K562 (cell line): ENCODE data around the gene TREM1. TPM values are rescaled to one million over a fixed set of nuclear protein-coding genes. Genes with fewer than 3 reads are reported as not detected.

Experiments used
- ATAC-seq: fragments of 200-7000 bp; cut with Tn5 transposase; 3 replicates; pipeline ENCODE4 v1.9.1; 2020; ENCODE audit warnings: moderate library complexity
- Bru-seq: library from RNA; stranded (reverse); fragments of 400-500 nt; gene quantifications from one replicate; lab custom pipeline; 2021; lab: Mats Ljungman, UMichigan
- BruChase-seq, 2 experiments: library from RNA; stranded (reverse); fragments of 400-500 nt; gene quantifications; one replicate each; lab custom pipeline; 2021; lab: Mats Ljungman, UMichigan
- BruUV-seq: library from RNA; stranded (reverse); fragments of 400-500 nt; replicated peaks from 2 replicates; lab custom pipeline; 2021; lab: Mats Ljungman, UMichigan
- CTCF ChIA-PET: fragments of 300-600 bp; formaldehyde crosslinking; extraction: SDS; loops from one replicate; lab custom pipeline; 2021; ENCODE audit warnings: low intra/inter-chr PET ratio; lab: Yijun Ruan, JAX
- POLR2A ChIA-PET: fragments of 300-600, 350-650 bp; sonication (Branson Sonifier 250); formaldehyde crosslinking; extraction: SDS; loops from one replicate; lab custom pipeline; 2021; ENCODE audit warnings: antibody characterized with exemption, inconsistent platforms; lab: Yijun Ruan, JAX
- DNase-seq, 4 experiments: peaks; one replicate each; pipeline versions ENCODE4 v3.0.0 to v3.0.0-alpha.2; 2011 to 2018; ENCODE audit warnings: low spot score in 3 of 4, mixed read lengths in 3 of 4; ENCODE audit errors: extremely low read depth in 1 of 4
- FAIRE-seq: peaks from 2 replicates; lab custom pipeline; 2011; peaks lifted over from hg19 to GRCh38; lab: Jason Lieb, UNC
- H2AFZ ChIP-seq: 2 replicates; pipeline ENCODE4 v1.6.0; 2011; ENCODE audit warnings: low read depth, low read length, control low read depth, inconsistent platforms
- H3K27ac ChIP-seq: fragments of 200-600 bp; 3 replicates; pipeline ENCODE4 v1.8.0; 2011; ENCODE audit warnings: low read depth, mild to moderate bottlenecking, control low read depth, inconsistent platforms, low read length, moderate library complexity, mixed read lengths; ENCODE audit errors: extremely low read depth
- H3K27me3 ChIP-seq, 2 experiments: fragments of 300-600 bp in 1 of 2; 2 replicates in 1 of 2; 3 replicates in 1 of 2; pipeline versions ENCODE4 v1.6.0 to v1.8.0; 2011; ENCODE audit warnings: inconsistent platforms in 2 of 2, low read length in 2 of 2, mild to moderate bottlenecking in 1 of 2, mixed read lengths in 1 of 2, moderate library complexity in 1 of 2; ENCODE audit not compliant: control insufficient read depth in 2 of 2, insufficient read depth in 2 of 2
- H3K36me3 ChIP-seq: fragments of 300-600 bp; 3 replicates; pipeline ENCODE4 v1.8.0; 2011; ENCODE audit warnings: mild to moderate bottlenecking, low read length, inconsistent platforms; ENCODE audit not compliant: control insufficient read depth, insufficient read depth
- H3K4me1 ChIP-seq, 2 experiments: fragments of 200-600 bp in 1 of 2; replicated peaks in 1 of 2; 2 replicates in 1 of 2; 3 replicates in 1 of 2; pipeline versions ENCODE4 v1.5.1 to v1.8.0; 2011; ENCODE audit warnings: inconsistent platforms in 2 of 2, low read length in 2 of 2, mild to moderate bottlenecking in 1 of 2, mixed read lengths in 1 of 2, moderate library complexity in 1 of 2; ENCODE audit not compliant: control insufficient read depth in 2 of 2, insufficient read depth in 2 of 2
- H3K4me2 ChIP-seq: 2 replicates; pipeline ENCODE4 v1.6.1; 2011; ENCODE audit warnings: low read length, control low read depth, inconsistent platforms, mixed read lengths; ENCODE audit not compliant: insufficient read depth
- H3K4me3 ChIP-seq: fragments of 200-600 bp; sonication (generic), shearing (Covaris generic); 2 replicates; pipeline ENCODE4 v1.5.1; 2016; ENCODE audit warnings: control low read depth, inconsistent platforms
- H3K79me2 ChIP-seq: fragments of 200-600 bp; 3 replicates; pipeline ENCODE4 v1.8.0; 2011; ENCODE audit warnings: low read length, inconsistent platforms; ENCODE audit not compliant: control insufficient read depth, insufficient read depth
- H3K9ac ChIP-seq, 2 experiments: 2 replicates each; pipeline versions ENCODE4 v1.6.0 to v1.6.1; 2011; ENCODE audit warnings: low read depth in 2 of 2, low read length in 2 of 2, control low read depth in 1 of 2, inconsistent platforms in 1 of 2, mild to moderate bottlenecking in 1 of 2, mixed read lengths in 1 of 2; ENCODE audit not compliant: insufficient read depth in 1 of 2
- H3K9me1 ChIP-seq: one replicate; pipeline ENCODE4 v1.6.0; 2011; ENCODE audit warnings: inconsistent platforms, mild to moderate bottlenecking, low read length, moderate library complexity; ENCODE audit not compliant: control insufficient read depth, insufficient read depth
- H3K9me3 ChIP-seq: replicated peaks from 2 replicates; pipeline ENCODE4 v1.5.1; 2011; ENCODE audit warnings: low read depth, low read length, inconsistent platforms; ENCODE audit not compliant: control insufficient read depth, insufficient read depth
- H4K20me1 ChIP-seq: replicated peaks from 2 replicates; pipeline ENCODE4 v1.6.1; 2011; ENCODE audit warnings: low read length, inconsistent platforms, mixed read lengths; ENCODE audit not compliant: control insufficient read depth, insufficient read depth
- CEBPB ChIP-seq: fragments of 450-650 bp; IDR thresholded peaks from 2 replicates; pipeline ENCODE4 v1.6.1; 2016; ENCODE audit warnings: missing genetic modification characterization, missing compliant biosample characterization
- CEBPG ChIP-seq, 3 experiments: fragments of 200-800 bp in 1 of 3; sonication (Bioruptor generic) in 1 of 3; sonication (generic) in 1 of 3; formaldehyde crosslinking in 1 of 3; IDR thresholded peaks in 2 of 3; conservative IDR thresholded peaks in 1 of 3; 2 replicates each; pipeline versions ENCODE4 v1.6.1 to v1.8.0; 2016 to 2022; ENCODE audit warnings: missing compliant biosample characterization in 2 of 3, missing genetic modification characterization in 2 of 3, mild to moderate bottlenecking in 1 of 3, missing genetic modification reagents in 1 of 3
- ETV1 ChIP-seq: fragments of 450-650 bp; conservative IDR thresholded peaks from 2 replicates; pipeline ENCODE4 v1.6.1; 2016; ENCODE audit warnings: missing genetic modification characterization, control low read depth, low read depth, missing compliant biosample characterization
- GABPA ChIP-seq: fragments of 200-800 bp; sonication (Bioruptor generic); conservative IDR thresholded peaks from 2 replicates; pipeline ENCODE4 v1.6.1; 2016; ENCODE audit warnings: low read depth, missing genetic modification characterization, missing compliant biosample characterization
- LARP7 ChIP-seq: fragments of 450-650 bp; IDR thresholded peaks from 2 replicates; pipeline ENCODE4 v1.6.1; 2016
- MED1 ChIP-seq: sonication (generic); formaldehyde crosslinking; IDR thresholded peaks from 2 replicates; pipeline ENCODE4 v1.8.1; 2023; ENCODE audit warnings: missing genetic modification reagents, borderline replicate concordance
- NCOA2 ChIP-seq, 2 experiments: fragments of 450-650 bp; IDR thresholded peaks; 2 replicates each; pipeline ENCODE4 v1.6.1; 2018; ENCODE audit warnings: mild to moderate bottlenecking in 2 of 2, moderate library complexity in 1 of 2; ENCODE audit not compliant: partially characterized antibody in 2 of 2
- NR2C2 ChIP-seq, 2 experiments: fragments of 200-800 bp in 1 of 2; sonication (Bioruptor generic) in 1 of 2; sonication (generic) in 1 of 2; formaldehyde crosslinking in 1 of 2; IDR thresholded peaks; 2 replicates each; pipeline versions ENCODE4 v1.6.1 to v1.8.0; 2016 to 2022; ENCODE audit warnings: mild to moderate bottlenecking in 1 of 2, missing compliant biosample characterization in 1 of 2, missing genetic modification characterization in 1 of 2, missing genetic modification reagents in 1 of 2
- SPI1 ChIP-seq: IDR thresholded peaks from 2 replicates; pipeline ENCODE4 v1.6.1; 2011; ENCODE audit warnings: low read depth, low read length, control low read depth, borderline replicate concordance
- WGBS: fragments of 100-300 bp; shearing (Covaris generic); methylation state at CpG from one replicate; pipeline ENCODE4 v1.1.6; 2016; ENCODE audit warnings: low coverage, mixed read lengths; ENCODE audit not compliant: insufficient coverage; ENCODE audit errors: missing lambda C conversion rate; 5-methylcytosine and 5-hydroxymethylcytosine counted together
- in situ Hi-C: fragments of 300-500 bp; cut with MboI; formaldehyde crosslinking; loops from 4 replicates; pipeline ENCODE4 v1.15.0; 2018; ENCODE audit warnings: inconsistent platforms, mixed read lengths
- intact Hi-C: fragments of 100-400 bp; cut with micrococcal nuclease; formaldehyde crosslinking; loops from 2 replicates; pipeline ENCODE4 v1.14.2; 2022
- long read RNA-seq, 3 experiments: library from polyadenylated mRNA in 2 of 3; library from RNA in 1 of 3; unstranded in 2 of 3; stranded (forward) in 1 of 3; transcript quantifications; one replicate each; pipeline ENCODE4 v2.0.0, GENCODE V29; 2019 to 2022
- polyA minus RNA-seq, 3 experiments: library from RNA; depleted of rRNA, polyadenylated mRNA; stranded (reverse); fragments of >200 nt; gene quantifications; 2 replicates each; pipeline ENCODE4 v1.2.3, GENCODE V29; 2011
- polyA plus RNA-seq, 8 experiments: library from polyadenylated mRNA; depleted of rRNA in 4 of 8; stranded (reverse) in 5 of 8; unstranded in 3 of 8; fragments of >200 nt; fragmentation: Nextera tagmentation in 2 of 8; fragmentation: Illumina TruSeq in 1 of 8; extraction: Ambion mirVana in 2 of 8; extraction: Trizol in 1 of 8; gene quantifications; 2 replicates each; pipeline versions ENCODE4 v1.2.1 to v1.2.3, GENCODE V29; 2011 to 2014; ENCODE audit warnings: inconsistent platforms in 1 of 8, missing spikeins in 1 of 8
- total RNA-seq, 7 experiments: library from RNA; depleted of rRNA in 6 of 7; stranded (reverse); fragments of >200 nt in 6 of 7; fragmentation: Illumina TruSeq in 2 of 7; extraction: Trizol in 2 of 7; gene quantifications; 2 replicates each; pipeline versions ENCODE4 v1.2.1 to v1.2.3, GENCODE V29; 2011 to 2021; ENCODE audit warnings: low replicate concordance in 1 of 7
- TF ChIP-seq, protein P1 (sequence below), 2 experiments: fragments of 450-650 bp; conservative IDR thresholded peaks; 2 replicates each; pipeline ENCODE4 v1.6.1; 2017; ENCODE audit warnings: mild to moderate bottlenecking in 2 of 2, moderate library complexity in 2 of 2
- TF ChIP-seq, protein P2 (sequence below): fragments of 250-450 bp; sonication (Bioruptor Pico); IDR thresholded peaks from 2 replicates; pipeline ENCODE4 v1.5.0; 2021
- TF ChIP-seq, protein P3 (sequence below), 2 experiments: fragments of 450-650 bp in 1 of 2; sonication (generic) in 1 of 2; formaldehyde crosslinking in 1 of 2; IDR thresholded peaks in 1 of 2; conservative IDR thresholded peaks in 1 of 2; 2 replicates each; pipeline versions ENCODE4 v1.6.1 to v1.8.1; 2016 to 2023; ENCODE audit warnings: mild to moderate bottlenecking in 2 of 2, moderate library complexity in 2 of 2, inconsistent platforms in 1 of 2, missing genetic modification reagents in 1 of 2

The TREM1 gene
- total RNA-seq (2011; cell fraction: chromatin; rRNA removed; ENCODE audit: low replicate concordance), result not detected in 2 replicates
- total RNA-seq (2011; cell fraction: nucleolus; rRNA removed), result not detected in 2 replicates
- total RNA-seq (2011; cell fraction: nucleoplasm; rRNA removed), result not detected in 2 replicates
- total RNA-seq (2014; rRNA removed), result not detected in 2 replicates
- not detected in 2 replicates for total RNA-seq (2014; rRNA removed; fragmentation: Illumina TruSeq; extraction: Trizol)
- not detected in 2 replicates for total RNA-seq (2015; rRNA removed; fragmentation: Illumina TruSeq; extraction: Trizol)
- not detected in 2 replicates for total RNA-seq (2021)
- polyA plus RNA-seq (2011; rRNA removed), result not detected in 2 replicates
- not detected in 2 replicates for polyA plus RNA-seq (2011; cell fraction: cytosol; rRNA removed)
- polyA plus RNA-seq (2011; cell fraction: nucleus; rRNA removed), result not detected in 2 replicates
- 0.55 TPM in 1 of 2 replicates, not detected in the other for polyA plus RNA-seq (2012)
- polyA plus RNA-seq (2014; fragmentation: Illumina TruSeq; extraction: Trizol), result not detected in 2 replicates
- not detected for polyA plus RNA-seq (2014; fragmentation: Nextera tagmentation; extraction: Ambion mirVana)
- polyA plus RNA-seq (2014; rRNA removed), result not detected in 2 replicates
- not detected in 2 replicates for polyA minus RNA-seq (2011; rRNA and poly(A)+ RNA removed)
- not detected in 2 replicates for polyA minus RNA-seq (2011; cell fraction: cytosol; rRNA and poly(A)+ RNA removed)
- not detected in 2 replicates for polyA minus RNA-seq (2011; cell fraction: nucleus; rRNA and poly(A)+ RNA removed)
- Bru-seq, nascent RNA, result not detected
- not detected for BruChase-seq, experiment 1, labeled RNA remaining after a 2-hour chase
- not detected for BruChase-seq, experiment 2, labeled RNA remaining after a 6-hour chase
- long read RNA-seq, experiment 1, result 0 reads
- long read RNA-seq, experiment 2, result 0 reads
- long read RNA-seq, experiment 3, result 0 reads

DNA sequence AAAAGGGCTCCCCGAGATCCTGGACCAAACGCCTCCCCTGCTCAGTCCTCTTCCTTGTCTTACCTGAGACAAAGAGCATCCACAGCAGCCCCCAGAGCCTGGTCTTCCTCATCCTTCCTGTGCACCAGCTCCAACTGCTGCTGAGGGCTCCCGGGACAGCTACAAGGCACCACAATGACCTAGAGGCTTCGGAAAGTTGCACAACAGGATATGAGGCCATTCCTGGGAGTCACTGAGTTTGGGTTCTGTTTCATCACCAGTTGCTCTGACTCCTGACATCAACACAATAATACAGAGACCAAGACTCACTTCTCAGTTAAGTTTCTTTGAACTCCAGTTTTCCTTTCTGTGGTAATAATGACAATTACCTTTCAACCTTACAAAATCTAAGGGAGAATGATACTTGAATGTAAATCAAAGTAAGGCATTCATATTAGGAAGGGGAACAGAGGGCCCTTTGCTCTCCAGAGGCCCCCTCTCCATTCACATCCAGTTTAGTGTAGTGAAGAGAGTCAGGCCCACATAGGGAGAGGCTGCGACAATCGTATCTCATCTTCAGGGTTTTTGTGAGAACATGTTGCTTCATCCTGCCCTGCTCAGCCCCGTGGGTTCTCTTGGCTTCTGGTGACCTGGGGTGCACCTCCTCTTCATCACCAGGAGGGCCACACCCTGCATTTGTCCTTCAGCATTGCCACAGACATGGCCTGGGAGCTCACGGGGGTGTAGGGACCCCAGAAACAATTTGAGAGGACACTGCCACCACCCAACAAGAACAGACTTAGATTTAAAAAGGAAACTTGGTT, at the start of gene TREM1:
TSS of gene TREM1 (minus strand) at position 139 of the 803 bp plus-strand sequence. CDS start at position 112, 27 bp downstream.
- no peaks in the 10 kb centered on the region for H4K20me1 ChIP-seq
- no peaks in the 10 kb centered on the region for H3K79me2 ChIP-seq
- no peak within 1 kb of the TSS for H2AFZ ChIP-seq
- ATAC-seq (no peak), DNase-seq (peak in 1 of 4 experiments; percentile 2), FAIRE-seq (no peak)
- 2% methylated on average over 8 of the region's 8 CpGs for WGBS
- no peaks in the 10 kb centered on the region for H3K9me1 ChIP-seq
- no peak within 1 kb of the TSS for H3K27ac ChIP-seq
- H3K4me2 ChIP-seq, result no peak within 1 kb of the TSS
- CTCF ChIA-PET, result no interaction called here
- no peak within 1 kb of the TSS for H3K4me3 ChIP-seq
- POLR2A ChIA-PET, result no interaction called here
- in situ Hi-C loops (no loop called here), intact Hi-C loops (no loop called here)
- peaks cover 2 to 42% of the 10 kb centered on the region in 2 experiments; a peak in 4 of 5 replicates for H3K27me3 ChIP-seq
- H3K36me3 ChIP-seq, result no peaks in the 10 kb centered on the region
- H3K9me3 ChIP-seq, result no peaks in the 10 kb centered on the region
- H3K4me1 ChIP-seq, result no peaks in the 10 kb centered on the region
- no TSS peak for BruUV-seq
- no peak within 1 kb of the TSS for H3K9ac ChIP-seq
- TF ChIP-seq GABPA (peak; percentile 75), MED1 (CRISPR knock-in tag) (no peak), ETV1 (peak; percentile 66), CEBPB (tag) (peak; percentile 61; the same call in 1 of the 2 replicates), LARP7 (no peak), NCOA2 (IDR thresholded peaks at IDR 0.05; ENCODE audit: partially characterized antibody in 2 of 2) (no peak), SPI1 (no peak), CEBPG (CRISPR knock-in tag; IDR thresholded peaks at IDR 0.05) (no peak), CEBPG (tag; conservative IDR thresholded peaks at IDR 0.05 in 1 of 2, IDR thresholded peaks at IDR 0.05 in 1 of 2) (peak; percentile 86 to 96), NR2C2 (CRISPR knock-in tag; IDR thresholded peaks at IDR 0.05) (no peak), NR2C2 (tag; IDR thresholded peaks at IDR 0.05) (peak; percentile 27; the same call in 1 of the 2 replicates)
- TF ChIP-seq, protein P1, sequence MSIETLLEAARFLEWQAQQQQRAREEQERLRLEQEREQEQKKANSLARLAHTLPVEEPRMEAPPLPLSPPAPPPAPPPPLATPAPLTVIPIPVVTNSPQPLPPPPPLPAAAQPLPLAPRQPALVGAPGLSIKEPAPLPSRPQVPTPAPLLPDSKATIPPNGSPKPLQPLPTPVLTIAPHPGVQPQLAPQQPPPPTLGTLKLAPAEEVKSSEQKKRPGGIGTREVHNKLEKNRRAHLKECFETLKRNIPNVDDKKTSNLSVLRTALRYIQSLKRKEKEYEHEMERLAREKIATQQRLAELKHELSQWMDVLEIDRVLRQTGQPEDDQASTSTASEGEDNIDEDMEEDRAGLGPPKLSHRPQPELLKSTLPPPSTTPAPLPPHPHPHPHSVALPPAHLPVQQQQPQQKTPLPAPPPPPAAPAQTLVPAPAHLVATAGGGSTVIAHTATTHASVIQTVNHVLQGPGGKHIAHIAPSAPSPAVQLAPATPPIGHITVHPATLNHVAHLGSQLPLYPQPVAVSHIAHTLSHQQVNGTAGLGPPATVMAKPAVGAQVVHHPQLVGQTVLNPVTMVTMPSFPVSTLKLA (conservative IDR thresholded peaks at IDR 0.05), result no peak
- TF ChIP-seq, protein P2, sequence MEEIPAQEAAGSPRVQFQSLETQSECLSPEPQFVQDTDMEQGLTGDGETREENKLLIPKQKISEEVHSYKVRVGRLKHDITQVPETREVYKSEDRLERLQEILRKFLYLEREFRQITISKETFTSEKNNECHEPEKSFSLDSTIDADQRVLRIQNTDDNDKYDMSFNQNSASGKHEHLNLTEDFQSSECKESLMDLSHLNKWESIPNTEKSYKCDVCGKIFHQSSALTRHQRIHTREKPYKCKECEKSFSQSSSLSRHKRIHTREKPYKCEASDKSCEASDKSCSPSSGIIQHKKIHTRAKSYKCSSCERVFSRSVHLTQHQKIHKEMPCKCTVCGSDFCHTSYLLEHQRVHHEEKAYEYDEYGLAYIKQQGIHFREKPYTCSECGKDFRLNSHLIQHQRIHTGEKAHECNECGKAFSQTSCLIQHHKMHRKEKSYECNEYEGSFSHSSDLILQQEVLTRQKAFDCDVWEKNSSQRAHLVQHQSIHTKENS (CRISPR knock-in tag), result no peak
- TF ChIP-seq, protein P3, sequence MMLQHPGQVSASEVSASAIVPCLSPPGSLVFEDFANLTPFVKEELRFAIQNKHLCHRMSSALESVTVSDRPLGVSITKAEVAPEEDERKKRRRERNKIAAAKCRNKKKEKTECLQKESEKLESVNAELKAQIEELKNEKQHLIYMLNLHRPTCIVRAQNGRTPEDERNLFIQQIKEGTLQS (IDR thresholded peaks at IDR 0.05), result peak; percentile 42
- TF ChIP-seq, protein P3 (CRISPR knock-in tag; conservative IDR thresholded peaks at IDR 0.05), result no peak
